Measurements from ENCODE around the gene PRKCSH.
"Not testable (repeated sequence)": the region's sequence is repeated elsewhere in the genome, so short reads cannot be mapped to it uniquely, and the experiment has no call there.

Gene PRKCSH

DNA sequence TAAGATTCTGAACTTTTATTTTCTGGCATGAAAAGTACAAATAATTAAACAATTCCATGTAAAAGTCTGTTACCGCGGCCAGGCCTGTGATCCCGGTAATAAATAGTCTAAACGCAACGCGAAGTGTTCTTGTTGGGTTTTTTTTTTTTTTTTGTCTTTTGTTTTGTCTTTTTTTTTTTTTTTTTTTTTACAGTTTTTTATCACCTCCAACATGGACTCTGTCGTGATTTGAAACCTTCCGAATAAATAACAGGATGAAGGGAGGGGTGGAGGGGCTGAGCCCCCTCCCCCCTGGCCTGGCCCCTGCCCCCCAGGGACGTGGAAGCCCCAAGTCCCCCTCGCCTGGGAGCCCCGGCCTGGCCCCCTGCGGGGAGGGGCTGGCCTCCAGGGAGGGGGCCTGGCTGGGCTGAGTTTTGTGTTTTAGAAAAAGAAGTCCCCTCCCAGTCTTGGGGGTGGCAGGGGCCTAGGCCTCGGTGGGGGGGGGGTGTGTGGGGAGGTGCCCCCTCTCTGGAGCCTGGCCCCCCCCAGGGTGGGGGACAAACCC is 16.0 kb downstream of the PRKCSH start:
- no peak for DNase-seq

- DNase-seq, result no peak
Observed at GRCh38 chr19:11451871-11452619, 16.6 kb downstream of the PRKCSH start.

DNA sequence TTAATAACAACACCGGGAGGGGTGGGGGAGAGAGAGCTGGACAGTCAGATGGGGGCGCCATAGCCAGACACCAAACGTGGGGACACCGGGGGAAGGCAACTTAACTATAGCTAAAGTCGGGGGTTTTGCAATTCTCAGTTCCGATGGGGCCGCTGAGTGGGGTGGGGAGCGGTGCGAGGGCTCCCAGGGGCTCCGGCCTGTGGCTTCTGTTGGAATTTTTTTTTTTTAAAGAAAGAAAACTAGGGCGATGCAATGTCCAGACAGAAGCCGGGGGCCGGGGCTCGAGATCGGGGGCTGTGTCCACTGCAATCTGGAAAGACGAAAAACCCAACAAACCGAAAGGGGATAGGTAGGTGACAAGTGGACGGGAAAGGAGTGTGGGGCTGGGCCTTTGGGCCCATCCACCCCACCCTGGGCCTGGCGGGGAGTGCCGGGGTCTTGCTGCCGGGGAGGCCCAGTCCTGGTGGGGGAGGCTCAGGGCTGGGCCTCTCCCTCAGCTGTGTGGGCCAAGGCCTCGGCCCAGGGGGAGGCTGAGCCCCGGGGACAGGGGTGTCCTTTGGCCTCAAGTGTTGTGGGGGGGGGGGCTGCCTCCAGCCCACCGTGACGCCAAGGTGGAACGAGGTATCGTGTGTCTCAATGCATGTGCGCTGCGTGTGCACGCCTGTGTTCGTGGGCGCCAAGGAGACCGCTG is 17.3 kb downstream of the PRKCSH start:
- DNase-seq, result no peak

DNA sequence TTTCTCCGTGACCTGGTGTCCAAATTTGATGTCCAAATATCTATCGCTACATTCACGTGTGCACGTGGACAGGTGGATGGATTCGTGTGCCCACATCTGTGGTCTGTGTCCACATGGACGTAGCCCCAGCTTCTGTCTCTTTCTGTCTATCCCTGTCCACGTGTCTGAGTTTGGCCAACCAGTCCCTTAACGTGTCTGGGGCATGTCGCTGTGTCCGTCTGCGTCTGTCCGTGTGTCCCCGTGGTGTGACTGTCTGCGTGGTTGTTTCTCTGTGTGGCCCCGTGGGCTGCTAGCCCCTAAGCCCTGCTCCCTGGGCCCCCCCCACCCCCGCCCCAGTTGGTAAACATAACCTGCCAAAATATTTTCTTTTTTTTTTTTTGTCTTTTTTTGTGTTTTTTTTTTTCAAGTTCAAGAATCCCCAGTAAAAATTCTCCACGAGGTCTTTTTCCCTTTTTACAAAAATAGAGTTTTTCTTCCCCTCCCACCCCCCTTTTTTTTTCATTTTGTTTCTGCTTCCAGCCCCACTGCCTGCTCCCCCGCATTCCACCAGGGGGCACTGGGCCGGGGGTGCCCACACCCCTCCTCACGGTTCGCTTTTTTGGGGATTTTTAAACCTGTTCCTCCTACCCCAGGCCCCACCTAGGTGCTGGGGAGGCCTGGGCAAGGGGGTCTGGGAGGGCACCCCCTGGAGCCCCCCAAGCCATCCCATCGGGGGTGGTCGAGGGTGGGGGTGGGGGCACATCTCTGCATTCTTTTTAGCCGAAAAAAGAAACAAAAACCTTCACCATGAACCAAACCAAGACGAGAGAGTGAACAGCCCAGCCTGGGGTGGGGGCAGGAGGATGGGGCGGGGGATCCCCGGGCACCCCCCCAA is 18.3 kb downstream of the PRKCSH start:
- no peak for DNase-seq

- DNase-seq, result not testable (repeated sequence)
Observed at GRCh38 chr19:11455233-11455554, 19.8 kb downstream of the PRKCSH start.

DNA sequence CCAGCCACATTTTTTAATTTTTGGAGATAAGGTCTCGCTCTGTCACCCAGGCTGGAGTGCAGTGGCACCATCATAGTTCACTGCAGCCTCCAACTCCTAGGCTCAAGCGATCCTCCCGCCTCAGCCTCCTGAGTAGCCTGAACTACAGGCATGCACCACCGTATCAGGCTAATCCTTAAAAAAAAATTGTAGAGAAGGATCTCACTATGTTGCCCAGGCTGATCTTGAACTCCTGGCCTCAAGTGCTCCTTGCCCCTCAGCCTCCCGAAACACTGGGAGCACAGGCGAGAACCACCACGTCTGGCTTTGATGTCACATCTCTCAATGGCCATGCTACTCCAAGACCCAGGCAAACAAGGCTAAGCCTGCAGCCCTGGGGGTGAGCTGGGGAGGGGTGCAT is 21.2 kb downstream of the PRKCSH start:
- DNase-seq, result no peak

DNA sequence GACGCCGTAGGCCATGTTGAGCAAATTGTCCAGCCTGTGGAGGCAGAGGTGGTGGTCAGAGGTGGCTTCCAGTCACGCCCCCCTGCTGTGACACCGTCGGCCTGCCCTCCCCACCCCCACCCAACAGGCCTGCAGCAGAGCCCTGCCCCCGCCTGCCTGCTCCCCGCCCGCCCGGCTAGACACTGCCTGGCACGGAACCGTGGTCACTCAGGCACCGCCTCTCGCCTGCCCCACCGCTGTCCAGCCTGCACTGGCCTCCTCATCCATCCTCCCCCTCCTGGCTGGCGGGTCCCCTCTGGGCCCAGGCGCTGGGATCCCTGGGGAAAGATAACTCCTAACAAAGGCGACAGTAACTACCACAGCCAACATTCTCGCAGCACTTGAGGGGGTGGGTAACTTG is 21.7 kb downstream of the PRKCSH start:
- no peak for DNase-seq

DNA sequence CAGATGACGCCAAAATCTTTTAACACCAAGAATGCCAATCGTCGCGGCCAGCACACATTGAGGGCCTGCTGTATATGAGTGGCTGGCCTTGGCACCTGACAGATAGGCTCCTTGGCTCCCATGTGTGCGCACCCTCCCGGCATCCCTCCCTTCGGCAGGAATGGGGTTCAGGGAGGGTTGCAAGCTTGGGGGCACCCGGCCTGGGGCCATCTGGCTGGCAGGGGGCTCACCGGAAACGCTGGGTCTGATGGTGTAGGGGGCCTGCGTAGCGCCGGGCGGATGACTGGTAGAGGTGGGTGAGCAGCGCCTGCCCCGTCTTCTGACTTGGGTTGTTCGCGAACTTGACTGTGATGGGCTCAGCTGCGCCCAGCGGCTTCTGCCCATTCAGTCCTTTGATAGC is 22.4 kb downstream of the PRKCSH start:
- DNase-seq, result no peak

DNA sequence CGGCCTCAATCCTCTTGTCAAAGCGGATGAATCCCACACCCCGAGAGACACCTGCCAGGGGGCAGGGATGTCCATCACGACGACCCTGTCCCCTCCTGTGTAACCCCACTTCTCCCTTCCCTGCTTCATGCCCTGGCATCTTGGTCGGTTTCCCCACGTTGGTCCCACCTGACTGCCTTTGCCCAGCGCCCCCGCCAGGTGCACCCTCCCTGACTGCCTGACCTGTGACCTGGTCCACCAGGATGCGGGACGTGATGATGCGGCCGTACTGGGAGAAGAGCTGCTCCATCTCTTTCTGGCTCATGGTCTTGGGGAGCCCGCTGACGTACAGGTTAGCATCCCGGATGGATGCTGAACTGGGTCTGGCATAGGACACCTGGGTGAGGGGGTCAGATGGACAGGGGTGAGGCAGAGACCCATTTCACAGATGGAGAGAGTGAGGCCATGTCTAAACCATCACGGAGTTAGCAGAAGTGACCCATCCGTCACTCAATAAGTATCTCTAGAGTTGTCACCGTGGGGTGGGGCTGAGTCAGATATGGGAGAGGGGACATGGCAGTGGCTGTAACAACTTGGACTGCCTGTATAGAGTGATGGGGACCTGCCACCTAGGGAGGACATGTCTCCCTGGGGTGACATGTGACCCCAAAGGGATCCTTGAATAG is 22.9 kb downstream of the PRKCSH start:
- no peak for DNase-seq

- not testable (repeated sequence) for DNase-seq
Observed at GRCh38 chr19:11458912-11459311, 23.5 kb downstream of the PRKCSH start.

DNA sequence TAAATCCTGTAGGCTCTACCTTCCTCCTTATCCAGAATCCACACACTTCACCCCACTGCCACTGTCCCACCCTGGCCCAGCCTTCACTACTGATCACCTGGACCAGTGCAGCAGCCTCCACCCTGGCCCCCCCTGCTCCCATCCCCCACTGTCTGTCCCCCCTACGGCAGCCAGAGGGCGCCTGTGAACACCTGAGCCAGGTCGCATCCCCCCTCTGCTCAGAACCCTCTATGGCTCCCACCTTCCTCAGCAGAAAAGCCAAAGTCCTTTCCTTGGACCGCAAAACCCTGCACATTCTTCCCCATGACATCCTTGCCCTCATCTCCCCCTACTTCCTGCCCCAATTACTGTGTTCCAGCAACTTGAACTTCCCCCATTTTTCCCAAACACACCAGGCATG is 24.8 kb downstream of the PRKCSH start:
- no peak for DNase-seq

DNA sequence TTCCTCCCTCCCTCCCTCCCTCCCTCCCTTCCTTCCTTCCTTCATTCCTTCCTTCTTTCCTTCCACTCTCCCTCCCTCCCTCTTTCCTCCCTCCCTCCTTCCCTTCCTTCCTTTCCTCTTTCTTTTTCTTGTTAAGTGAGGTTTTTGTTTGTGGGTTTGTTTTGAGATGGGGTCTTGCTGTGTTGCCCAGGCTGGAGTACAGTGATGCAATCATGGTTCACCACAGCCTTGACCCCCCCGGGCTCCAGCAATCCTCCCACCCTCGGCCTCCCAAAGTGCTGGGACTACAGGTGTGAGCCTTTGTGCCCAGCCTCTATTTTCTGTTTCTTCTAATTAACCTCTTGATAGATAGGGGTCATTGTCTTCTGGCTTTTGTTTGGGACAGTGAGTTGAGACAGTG is 26.0 kb downstream of the PRKCSH start:
- DNase-seq, result no peak

GRCh38 chr19:11463391-11463790 is 28.0 kb downstream of the PRKCSH start:
- no peak for DNase-seq

DNA sequence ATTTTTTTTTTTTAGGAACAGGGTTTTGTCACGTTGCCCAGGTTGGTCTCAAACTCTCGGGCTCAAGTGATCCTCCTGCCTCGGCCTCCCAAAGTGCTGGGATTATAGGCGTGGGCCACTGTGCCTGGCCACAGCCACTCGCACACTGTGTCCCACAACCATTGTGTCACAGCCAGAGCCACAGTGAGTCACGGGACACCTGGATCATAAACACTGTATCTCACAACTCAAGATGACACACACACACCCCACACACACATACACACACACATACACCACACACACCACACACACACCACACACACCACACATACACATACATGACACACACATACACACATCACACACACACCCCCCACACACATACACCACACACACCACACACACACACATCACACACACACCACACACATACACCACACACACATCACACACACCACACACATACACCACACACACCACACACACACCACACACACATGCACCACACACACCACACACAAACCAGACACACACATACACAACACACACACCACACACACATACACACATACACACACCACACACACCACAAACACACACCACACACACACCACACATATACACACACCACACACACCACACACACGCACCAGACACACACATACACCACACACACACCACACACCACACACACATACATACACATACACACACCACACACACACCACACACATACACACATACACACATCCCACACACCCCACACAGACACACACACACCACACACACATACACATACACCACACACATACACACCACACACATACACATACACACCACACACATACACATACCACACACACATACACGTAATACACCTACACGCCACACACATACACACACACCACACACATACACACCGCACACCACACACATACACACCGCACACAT is 29.2 kb downstream of the PRKCSH start:
- no peak for DNase-seq

DNA sequence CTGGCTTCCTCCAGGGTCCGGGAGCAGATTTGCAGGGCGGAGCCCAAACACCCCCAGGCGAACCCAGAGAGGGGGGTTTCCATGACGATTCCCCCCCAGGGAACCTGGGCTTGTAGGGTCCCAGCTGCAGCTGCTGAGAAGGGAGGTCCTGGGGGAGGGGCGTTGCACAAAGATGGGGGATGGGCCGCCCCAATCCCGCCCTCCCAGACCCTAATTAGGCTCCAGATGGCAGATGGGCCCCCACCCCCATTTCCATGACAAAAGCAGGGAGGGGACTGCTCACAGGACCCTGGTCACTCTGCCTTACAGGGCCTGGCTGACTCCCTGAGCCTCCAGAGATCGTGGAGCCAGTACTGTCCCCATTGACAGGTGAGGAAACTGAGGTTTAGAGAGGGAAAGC is 30.2 kb downstream of the PRKCSH start:
- DNase-seq, result no peak

DNA sequence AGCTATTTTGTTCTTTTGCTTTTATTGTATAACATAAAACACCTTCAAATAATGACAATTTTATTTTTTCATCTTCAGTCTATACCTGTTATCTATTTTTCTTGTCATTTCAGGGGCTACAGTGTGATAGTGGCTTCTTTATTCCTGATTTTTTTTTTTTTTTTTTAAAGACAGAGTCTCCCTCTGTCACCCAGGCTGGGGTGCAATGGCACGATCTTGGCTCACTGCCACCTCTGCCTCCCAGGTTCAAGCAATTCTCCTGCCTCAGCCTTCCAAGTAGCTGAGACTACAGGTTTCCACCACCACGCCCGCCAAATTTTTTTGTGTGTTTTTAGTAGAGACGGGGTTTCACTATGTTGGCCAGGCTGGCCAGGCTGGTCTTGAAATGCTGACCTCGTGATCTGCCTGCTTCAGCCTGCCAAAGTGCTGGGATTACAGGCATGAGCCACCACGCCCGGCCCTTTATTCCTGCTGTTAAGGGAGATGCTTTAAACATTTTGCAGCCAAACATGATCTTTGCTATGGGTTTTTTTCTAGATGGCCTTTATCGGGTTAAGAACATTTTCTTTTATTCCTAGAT is 32.9 kb downstream of the PRKCSH start:
- DNase-seq, result not testable (repeated sequence)

- no peak for DNase-seq
Observed at GRCh38 chr19:11473725-11474124, 38.3 kb downstream of the PRKCSH start.

DNA sequence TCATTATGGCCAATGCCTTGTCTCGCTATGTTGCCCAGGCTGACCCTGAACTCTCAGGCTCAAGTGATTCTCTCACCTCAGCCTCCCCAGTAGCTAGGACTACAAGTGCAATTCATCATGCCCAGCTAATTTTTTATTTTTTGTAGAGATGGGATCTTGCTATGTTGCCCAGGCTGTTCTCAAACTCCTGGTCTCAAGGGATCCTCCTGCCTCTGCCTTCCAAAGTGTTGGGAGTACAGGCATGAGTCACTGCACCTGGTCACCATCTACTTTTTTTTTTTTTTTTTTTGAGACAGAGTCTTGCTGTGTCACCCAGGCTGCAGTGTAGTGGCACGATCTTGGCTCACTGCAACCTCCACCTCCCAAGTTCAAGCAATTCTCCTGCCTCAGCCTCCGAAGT is 39.9 kb downstream of the PRKCSH start:
- DNase-seq, result not testable (repeated sequence)

DNA sequence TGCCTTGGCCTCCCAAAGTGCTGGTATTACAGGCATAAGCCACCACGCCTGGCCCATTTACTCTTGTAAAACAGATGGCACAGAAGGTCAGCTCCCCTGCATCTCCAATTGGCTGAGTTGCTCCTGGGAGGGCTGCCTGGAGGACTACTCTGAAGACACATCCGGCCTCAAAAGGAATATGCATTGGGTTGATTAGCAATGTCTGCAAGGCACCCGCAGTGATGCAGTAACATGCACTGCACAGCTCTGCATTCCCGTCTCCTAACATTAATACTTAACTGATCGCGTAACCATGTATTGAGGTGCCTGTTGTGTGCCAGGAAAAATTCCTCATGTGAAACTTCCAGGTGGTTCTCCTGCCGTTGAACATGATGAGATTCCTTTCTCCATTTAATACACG is 40.4 kb downstream of the PRKCSH start:
- DNase-seq, result no peak

GRCh38 chr19:11478167-11479089 is 43.0 kb downstream of the PRKCSH start:
- DNase-seq, result no peak

All from NCI-H2107 (cell line).